Activated naive CD4-positive, alpha-beta T cell treated with anti-CD3 and anti-CD28 coated beads, Interleukin-2, amount 50 U/mL, for 24 hours (primary cell): ENCODE measurements around the gene GPR6.

Experiments
- H3K27ac Mint-ChIP-seq: one replicate; pipeline ENCODE4 v1.8.0; 2021; ENCODE audit warnings: mild to moderate bottlenecking, mixed read lengths
- H3K27me3 Mint-ChIP-seq: one replicate; pipeline ENCODE4 v1.8.0; 2021; ENCODE audit warnings: mixed read lengths
- H3K36me3 Mint-ChIP-seq: one replicate; pipeline ENCODE4 v1.8.0; 2021; ENCODE audit warnings: mixed read lengths
- H3K4me1 Mint-ChIP-seq: one replicate; pipeline ENCODE4 v1.8.0; 2021; ENCODE audit warnings: mixed read lengths
- H3K4me3 Mint-ChIP-seq: one replicate; pipeline ENCODE4 v1.8.0; 2021; ENCODE audit warnings: mild to moderate bottlenecking, mixed read lengths
- H3K9me3 Mint-ChIP-seq: one replicate; pipeline ENCODE4 v1.8.0; 2021; ENCODE audit warnings: mixed read lengths

The GPR6 gene

DNA sequence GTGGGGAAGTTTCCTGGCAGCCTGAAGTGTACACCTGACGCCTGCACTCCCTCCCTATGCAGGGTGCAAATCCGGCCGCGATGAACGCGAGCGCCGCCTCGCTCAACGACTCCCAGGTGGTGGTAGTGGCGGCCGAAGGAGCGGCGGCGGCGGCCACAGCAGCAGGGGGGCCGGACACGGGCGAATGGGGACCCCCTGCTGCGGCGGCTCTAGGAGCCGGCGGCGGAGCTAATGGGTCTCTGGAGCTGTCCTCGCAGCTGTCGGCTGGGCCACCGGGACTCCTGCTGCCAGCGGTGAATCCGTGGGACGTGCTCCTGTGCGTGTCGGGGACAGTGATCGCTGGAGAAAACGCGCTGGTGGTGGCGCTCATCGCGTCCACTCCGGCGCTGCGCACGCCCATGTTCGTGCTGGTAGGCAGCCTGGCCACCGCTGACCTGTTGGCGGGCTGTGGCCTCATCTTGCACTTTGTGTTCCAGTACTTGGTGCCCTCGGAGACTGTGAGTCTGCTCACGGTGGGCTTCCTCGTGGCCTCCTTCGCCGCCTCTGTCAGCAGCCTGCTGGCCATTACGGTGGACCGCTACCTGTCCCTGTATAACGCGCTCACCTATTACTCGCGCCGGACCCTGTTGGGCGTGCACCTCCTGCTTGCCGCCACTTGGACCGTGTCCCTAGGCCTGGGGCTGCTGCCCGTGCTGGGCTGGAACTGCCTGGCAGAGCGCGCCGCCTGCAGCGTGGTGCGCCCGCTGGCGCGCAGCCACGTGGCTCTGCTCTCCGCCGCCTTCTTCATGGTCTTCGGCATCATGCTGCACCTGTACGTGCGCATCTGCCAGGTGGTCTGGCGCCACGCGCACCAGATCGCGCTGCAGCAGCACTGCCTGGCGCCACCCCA is 1.2 kb downstream of the GPR6 start:
- Mint-ChIP-seq H3K4me1 (no peaks in the 10 kb centered on the region), H3K36me3 (peaks cover 4% of the 10 kb centered on the region), H3K27me3 (peaks cover 39% of the 10 kb centered on the region), H3K27ac (no peak overlapping the region), H3K9me3 (peaks cover 5% of the 10 kb centered on the region), H3K4me3 (no peak overlapping the region)

DNA sequence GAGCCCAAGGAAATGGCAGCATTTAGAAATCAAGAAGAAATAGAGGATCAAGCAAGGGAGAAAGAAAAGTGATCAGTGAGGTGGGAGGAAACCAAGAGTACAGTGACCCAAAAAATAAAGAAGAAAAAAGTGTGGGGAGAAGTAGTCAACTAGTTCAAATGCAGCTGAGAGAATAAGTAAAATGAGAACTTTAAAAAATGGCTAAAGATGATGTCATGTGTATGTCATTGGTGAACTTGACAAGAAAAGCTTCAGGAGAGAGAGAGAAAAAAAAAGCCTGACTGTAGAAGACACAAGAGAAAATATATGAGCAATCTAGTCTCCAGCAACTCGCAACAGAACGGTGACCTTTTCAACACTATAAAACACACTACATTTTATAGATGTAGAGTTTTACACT is 6.3 kb downstream of the GPR6 start:
- Mint-ChIP-seq H3K9me3 (peaks cover 5% of the 10 kb centered on the region), H3K27ac (no peak overlapping the region), H3K36me3 (peaks cover 2% of the 10 kb centered on the region), H3K27me3 (peaks cover 38% of the 10 kb centered on the region), H3K4me1 (no peaks in the 10 kb centered on the region), H3K4me3 (no peak overlapping the region)

DNA sequence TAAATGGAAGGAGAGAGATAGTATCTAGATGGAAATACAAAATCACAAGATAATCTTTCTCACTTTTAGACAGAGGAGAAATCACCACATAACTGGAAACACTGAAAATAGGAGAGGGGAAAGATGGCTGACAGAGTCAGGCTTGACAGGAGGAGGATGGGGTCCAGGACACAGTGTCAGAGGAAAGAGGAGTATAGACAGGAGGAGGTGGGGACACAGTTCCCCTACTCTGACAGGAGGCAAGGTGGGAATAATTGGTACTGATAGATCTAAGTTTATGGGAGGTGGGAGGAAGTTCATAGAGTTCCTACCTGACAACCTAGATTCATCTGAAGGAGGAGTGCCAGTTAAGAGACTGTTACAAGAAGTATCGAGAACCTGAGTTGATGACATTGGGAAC is 9.1 kb downstream of the GPR6 start:
- no peak overlapping the region for H3K4me3 Mint-ChIP-seq
- no peaks in the 10 kb centered on the region for H3K4me1 Mint-ChIP-seq
- H3K9me3 Mint-ChIP-seq = no peaks in the 10 kb centered on the region
- no peaks in the 10 kb centered on the region for H3K36me3 Mint-ChIP-seq
- peaks cover 21% of the 10 kb centered on the region for H3K27me3 Mint-ChIP-seq
- no peak overlapping the region for H3K27ac Mint-ChIP-seq

DNA sequence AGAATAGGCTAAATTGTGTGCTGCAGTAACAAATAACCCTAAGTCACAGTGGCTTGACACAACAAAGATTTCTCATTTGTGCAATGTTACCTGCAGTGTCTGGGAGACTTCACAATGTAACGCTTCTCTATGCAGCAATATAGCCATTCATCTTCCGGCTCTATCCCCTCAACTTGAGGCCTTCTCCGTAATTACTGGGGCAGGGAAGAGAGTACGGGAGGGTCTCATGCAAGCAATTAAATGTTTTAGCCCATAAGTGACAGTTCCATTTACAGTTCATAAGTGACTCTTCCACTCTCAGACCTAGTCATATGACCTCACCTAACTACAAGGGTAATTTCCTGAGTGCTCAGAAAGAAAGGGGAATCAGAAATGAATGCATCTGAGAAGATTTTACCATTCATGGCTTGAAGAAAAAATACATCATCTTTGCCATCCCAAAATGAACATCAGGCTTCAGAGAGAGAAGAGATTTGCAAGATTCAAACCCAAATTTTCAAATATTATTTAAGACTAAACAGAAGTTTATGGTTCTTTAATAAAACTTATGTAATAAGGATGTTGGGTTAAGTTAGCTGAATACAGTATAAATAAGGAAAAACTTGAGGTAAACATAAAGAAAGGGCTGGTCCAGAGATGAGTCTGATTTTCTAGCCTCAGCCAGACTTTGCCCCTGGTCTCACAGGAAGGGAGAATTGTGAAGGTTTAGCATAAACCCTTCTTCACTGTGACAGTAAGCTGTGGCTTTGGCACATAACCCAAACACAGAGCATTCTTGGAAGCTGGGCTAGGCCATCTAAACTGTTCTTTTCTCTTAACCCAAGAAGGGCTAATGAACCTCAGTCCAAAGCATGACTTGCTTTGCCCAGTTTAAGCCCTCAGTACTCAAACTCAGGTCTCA is 13.3 kb downstream of the GPR6 start:
- Mint-ChIP-seq H3K27me3 (peaks cover 6% of the 10 kb centered on the region), H3K27ac (no peak overlapping the region), H3K4me1 (no peaks in the 10 kb centered on the region), H3K4me3 (no peak overlapping the region), H3K36me3 (no peaks in the 10 kb centered on the region), H3K9me3 (no peaks in the 10 kb centered on the region)

DNA sequence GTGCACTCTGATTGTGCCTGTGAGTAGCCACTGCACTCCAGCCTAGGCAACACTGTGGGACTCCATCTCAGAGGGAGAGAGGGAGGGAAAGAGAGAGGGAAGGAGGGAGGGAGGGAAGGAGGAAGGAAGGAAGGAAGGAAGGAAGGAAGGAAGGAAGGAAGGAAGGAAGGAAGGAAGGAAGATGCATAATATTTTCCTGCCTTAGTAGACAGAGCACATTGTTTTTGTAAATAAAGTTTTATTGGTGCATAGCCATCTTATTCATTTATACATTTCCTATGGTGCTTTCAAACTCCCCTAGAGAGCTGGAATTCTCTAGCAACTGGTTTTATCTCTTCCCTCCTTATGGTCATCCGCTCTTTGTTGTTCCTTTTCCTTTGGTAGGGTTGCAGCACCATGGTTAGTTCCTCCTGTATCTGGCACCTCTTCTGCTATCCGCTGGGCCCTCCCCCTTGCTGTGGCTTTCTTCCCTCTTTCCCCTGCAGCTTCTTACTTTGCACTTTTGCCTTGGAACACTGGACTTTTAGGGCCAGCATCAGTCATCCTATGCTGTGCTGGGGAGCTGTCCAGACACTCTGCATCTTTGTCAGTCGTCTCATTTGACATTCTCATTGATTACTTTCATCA is 20.2 kb downstream of the GPR6 start:
- H3K9me3 Mint-ChIP-seq = no peaks in the 10 kb centered on the region
- no peak overlapping the region for H3K4me3 Mint-ChIP-seq
- H3K27me3 Mint-ChIP-seq = peaks cover 11% of the 10 kb centered on the region
- H3K27ac Mint-ChIP-seq = no peak overlapping the region
- no peaks in the 10 kb centered on the region for H3K4me1 Mint-ChIP-seq
- no peaks in the 10 kb centered on the region for H3K36me3 Mint-ChIP-seq

DNA sequence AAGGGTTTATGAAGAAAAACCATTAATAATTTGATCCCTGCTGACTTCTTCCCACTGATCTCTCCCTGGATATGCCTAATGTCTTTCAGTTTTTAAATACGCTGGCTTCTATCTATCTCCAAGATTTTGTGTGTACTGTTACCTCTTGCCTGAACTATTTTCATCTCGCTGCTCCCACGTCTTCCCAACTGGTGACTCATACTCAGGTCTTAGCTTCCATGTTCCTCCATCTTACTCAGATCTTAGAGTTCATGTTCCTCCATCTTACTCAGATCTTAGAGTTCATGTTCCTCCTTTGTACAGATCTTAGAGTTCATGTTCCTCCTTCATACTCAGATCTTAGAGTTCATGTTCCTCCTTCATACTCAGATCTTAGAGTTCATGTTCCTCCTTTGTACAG is 21.6 kb downstream of the GPR6 start:
- Mint-ChIP-seq H3K27me3 (peaks cover 15% of the 10 kb centered on the region), H3K9me3 (no peaks in the 10 kb centered on the region), H3K36me3 (no peaks in the 10 kb centered on the region), H3K4me1 (no peaks in the 10 kb centered on the region), H3K4me3 (no peak overlapping the region), H3K27ac (no peak overlapping the region)

DNA sequence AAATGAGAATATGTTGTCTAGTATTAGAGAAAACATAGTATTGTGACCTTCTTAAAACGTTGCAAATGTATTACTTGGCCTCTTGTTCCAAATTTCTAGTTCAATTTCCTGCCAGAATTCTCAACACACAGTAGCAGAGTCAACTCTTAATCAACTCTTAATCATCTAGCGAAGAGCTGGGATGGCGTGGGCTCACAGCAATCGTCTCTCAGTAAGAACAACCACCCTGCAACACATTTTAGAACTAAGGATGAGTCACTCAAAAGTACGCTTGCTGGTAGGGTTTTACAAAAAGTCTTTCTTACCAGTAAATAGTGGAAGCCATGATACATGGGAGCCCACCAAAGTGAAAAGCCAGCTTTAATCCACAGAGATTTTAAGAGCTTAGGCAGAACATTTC is 24.6 kb downstream of the GPR6 start:
- Mint-ChIP-seq H3K36me3 (no peaks in the 10 kb centered on the region), H3K27me3 (peaks cover 17% of the 10 kb centered on the region), H3K4me3 (no peak overlapping the region)

DNA sequence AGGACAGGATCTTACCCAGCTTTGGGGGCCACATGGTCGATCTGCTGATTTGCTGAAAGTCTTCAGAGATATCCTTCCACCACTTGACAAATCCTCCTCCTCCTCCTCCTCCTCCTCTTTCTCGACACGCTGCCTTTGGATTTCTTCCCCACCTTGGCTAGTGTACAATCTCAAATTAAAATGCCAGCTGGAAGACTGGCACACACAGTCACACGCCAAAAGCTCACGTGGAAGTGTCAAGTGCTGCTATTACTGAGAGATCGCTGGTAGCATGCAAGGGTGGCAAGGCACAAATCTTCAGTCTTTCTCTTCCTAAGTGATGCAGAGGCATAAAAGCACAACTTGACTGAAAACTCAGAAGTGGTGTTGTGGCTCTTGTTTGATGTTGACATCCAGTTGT is 35.3 kb downstream of the GPR6 start:
- no peaks in the 10 kb centered on the region for H3K4me1 Mint-ChIP-seq
- H3K27ac Mint-ChIP-seq = no peak overlapping the region
- H3K9me3 Mint-ChIP-seq = no peaks in the 10 kb centered on the region
- peaks cover 2% of the 10 kb centered on the region for H3K27me3 Mint-ChIP-seq
- no peak overlapping the region for H3K4me3 Mint-ChIP-seq
- no peaks in the 10 kb centered on the region for H3K36me3 Mint-ChIP-seq

More for the DNA sequence above, 24.6 kb downstream of the GPR6 start:
- H3K27ac Mint-ChIP-seq = no peak overlapping the region
- no peaks in the 10 kb centered on the region for H3K4me1 Mint-ChIP-seq
- no peaks in the 10 kb centered on the region for H3K9me3 Mint-ChIP-seq

DNA sequence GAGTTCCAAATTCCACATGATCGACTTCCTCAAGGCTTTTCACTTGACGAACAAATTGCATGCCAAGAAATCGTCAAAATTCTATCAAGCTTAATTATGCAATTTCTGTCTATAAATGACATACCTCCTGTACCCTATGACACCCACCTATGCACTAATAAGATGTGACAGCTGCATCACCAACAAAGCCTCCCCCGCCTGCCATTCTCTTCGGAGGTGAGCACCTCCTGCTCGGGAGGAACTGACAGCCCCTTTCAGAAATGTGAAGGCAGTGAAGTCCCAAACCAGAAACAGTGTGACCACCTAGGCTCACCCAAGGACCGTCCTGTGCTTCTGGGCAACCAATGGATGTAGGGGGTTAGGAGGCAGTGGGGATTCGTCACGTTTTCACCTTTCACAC is 37.1 kb downstream of the GPR6 start:
- H3K4me3 Mint-ChIP-seq = no peak overlapping the region
- H3K9me3 Mint-ChIP-seq = no peaks in the 10 kb centered on the region
- H3K4me1 Mint-ChIP-seq = peaks cover 3% of the 10 kb centered on the region
- H3K27me3 Mint-ChIP-seq = peaks cover 2% of the 10 kb centered on the region
- no peak overlapping the region for H3K27ac Mint-ChIP-seq
- no peaks in the 10 kb centered on the region for H3K36me3 Mint-ChIP-seq

DNA sequence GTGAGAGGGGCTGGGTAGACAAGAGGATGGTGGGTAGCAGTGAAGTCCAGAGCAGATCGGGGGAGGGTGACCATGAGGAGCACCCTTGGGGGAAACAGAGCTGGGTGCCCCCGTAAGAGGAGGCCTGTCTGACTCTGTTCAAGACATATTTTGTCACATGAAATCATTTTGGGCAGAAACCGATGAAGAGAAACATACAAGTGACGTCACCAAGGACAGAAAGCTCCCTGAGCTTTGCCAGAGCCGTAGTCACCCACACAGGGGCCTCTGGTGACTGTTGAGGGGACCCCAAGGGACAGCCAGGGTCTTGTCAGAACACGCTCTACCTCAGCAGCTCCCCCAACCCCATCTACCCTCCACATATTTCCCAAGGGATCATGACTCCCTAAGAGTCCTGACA is 39.2 kb downstream of the GPR6 start:
- Mint-ChIP-seq H3K4me3 (no peak overlapping the region), H3K9me3 (no peaks in the 10 kb centered on the region), H3K4me1 (peaks cover 17% of the 10 kb centered on the region), H3K27me3 (peaks cover 2% of the 10 kb centered on the region), H3K27ac (no peak overlapping the region), H3K36me3 (no peaks in the 10 kb centered on the region)

DNA sequence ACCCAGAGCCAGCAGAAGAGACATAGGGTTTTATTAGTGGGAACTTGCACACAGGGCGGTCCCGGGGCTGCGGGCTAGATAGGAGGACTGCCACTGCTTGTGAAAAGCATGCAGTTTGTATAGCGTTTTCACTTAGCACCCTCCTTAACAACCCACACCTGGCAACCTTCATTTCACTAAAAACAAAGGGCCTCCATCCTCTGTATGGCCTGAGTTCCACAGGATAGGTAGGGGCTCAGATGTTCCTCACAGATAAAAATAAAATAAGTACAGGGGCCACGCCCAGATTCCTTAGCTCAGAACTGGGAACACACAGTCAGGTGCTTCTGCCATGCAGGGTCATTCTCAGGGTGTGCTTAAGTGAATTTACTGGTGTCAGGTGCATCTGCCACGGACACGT is 39.8 kb downstream of the GPR6 start:
- Mint-ChIP-seq H3K9me3 (no peaks in the 10 kb centered on the region), H3K4me1 (peaks cover 17% of the 10 kb centered on the region), H3K4me3 (no peak overlapping the region), H3K27me3 (peaks cover 2% of the 10 kb centered on the region), H3K27ac (no peak overlapping the region), H3K36me3 (no peaks in the 10 kb centered on the region)

DNA sequence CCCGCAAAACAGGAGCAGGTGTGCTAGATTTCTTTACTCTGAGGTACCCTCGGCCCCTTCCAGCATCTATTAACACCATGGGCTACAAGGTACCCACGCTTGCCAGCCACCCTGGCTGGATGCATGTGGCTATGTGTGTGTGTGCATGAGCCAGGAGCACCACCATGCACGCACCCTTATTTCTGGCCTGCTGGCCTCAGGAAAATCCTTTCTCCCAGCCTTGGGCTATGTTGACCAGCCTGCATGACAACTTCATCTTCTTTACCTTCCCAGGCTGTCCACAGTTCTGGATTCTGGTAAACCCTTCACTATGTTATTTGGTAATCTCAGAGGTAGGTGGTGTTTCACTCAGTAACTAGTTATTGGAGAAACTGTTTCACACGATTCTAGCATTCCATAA is 40.4 kb downstream of the GPR6 start:
- Mint-ChIP-seq H3K4me3 (no peak overlapping the region), H3K36me3 (no peaks in the 10 kb centered on the region), H3K27me3 (peaks cover 2% of the 10 kb centered on the region), H3K27ac (no peak overlapping the region), H3K4me1 (peaks cover 17% of the 10 kb centered on the region), H3K9me3 (no peaks in the 10 kb centered on the region)

DNA sequence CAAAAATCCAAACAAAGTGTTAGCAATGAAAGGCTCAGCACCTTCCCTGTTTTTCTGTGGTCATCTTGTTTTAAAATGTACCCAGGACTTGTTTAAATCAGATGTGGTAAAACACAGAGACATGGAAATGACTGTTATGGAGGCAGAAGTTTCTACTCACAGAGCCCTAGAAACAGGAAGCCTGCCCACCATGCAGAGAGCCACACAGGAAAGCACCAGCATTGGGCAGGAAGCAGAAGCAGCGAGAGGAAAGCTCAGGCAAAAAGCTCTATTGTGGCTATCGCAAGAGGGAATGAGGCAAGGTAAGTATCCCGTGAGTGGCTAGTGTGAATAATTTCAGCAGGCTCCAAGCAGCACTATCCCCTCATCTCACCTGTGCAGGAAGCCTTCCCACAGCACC is 42.8 kb downstream of the GPR6 start:
- Mint-ChIP-seq H3K4me1 (peaks cover 17% of the 10 kb centered on the region), H3K4me3 (no peak overlapping the region), H3K36me3 (no peaks in the 10 kb centered on the region)

DNA sequence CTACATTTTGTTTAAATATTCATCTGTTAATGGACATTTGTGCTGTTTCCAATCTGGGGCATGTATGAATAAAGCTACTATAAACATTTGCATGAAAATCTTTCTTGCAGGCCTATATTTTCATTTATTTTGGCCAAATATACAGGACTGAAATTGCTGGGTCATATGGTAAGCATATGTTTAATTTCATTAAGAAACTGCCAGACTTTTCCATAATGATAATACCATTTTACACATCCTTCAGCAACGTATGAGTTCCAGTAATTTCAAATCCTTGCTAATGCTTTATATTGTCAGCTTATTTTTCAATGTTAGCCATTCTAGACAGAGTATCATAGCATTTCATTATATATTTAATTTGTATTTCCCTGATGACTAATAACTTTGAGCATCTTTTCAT is 51.0 kb downstream of the GPR6 start:
- Mint-ChIP-seq H3K27me3 (peaks cover 1% of the 10 kb centered on the region), H3K4me3 (no peak overlapping the region), H3K9me3 (no peaks in the 10 kb centered on the region), H3K27ac (no peak overlapping the region), H3K4me1 (no peaks in the 10 kb centered on the region), H3K36me3 (no peaks in the 10 kb centered on the region)

More for the DNA sequence above, 42.8 kb downstream of the GPR6 start:
- H3K9me3 Mint-ChIP-seq = no peaks in the 10 kb centered on the region
- H3K27me3 Mint-ChIP-seq = peaks cover under 1% of the 10 kb centered on the region
- no peak overlapping the region for H3K27ac Mint-ChIP-seq
